SK-N-SH (cell line): ENCODE results near the gene CD101.

Experiments
- CHD2 ChIP-seq: fragments of 150-350 bp; IDR thresholded peaks from 2 replicates; pipeline ENCODE4 v1.6.1; 2018; ENCODE audit warnings: low read length; ENCODE audit not compliant: partially characterized antibody
- CTCF ChIP-seq: fragments of 200-600 bp; sonication (generic); IDR thresholded peaks from 2 replicates; pipeline ENCODE4 v1.6.1; 2017; ENCODE audit warnings: antibody characterized with exemption, mild to moderate bottlenecking, moderate library complexity
- ELF1 ChIP-seq: IDR thresholded peaks from 2 replicates; pipeline ENCODE4 v1.4.0; 2012
- EZH2phosphoT487 ChIP-seq: fragments of 200-600 bp; sonication (generic); IDR thresholded peaks from 2 replicates; pipeline ENCODE4 v1.6.1; 2017; ENCODE audit warnings: low read depth, mixed run types, mild to moderate bottlenecking, antibody characterized with exemption, moderate library complexity, borderline replicate concordance
- FOSL2 ChIP-seq: IDR thresholded peaks from 2 replicates; pipeline ENCODE4 v1.4.0; 2012; ENCODE audit warnings: low read depth, mild to moderate bottlenecking, moderate library complexity, borderline replicate concordance
- GABPA ChIP-seq: IDR thresholded peaks from 2 replicates; pipeline ENCODE4 v1.4.0; 2012; ENCODE audit warnings: low read depth, mild to moderate bottlenecking
- JUND ChIP-seq: IDR thresholded peaks from 2 replicates; pipeline ENCODE4 v1.4.0; 2012
- MAX ChIP-seq: IDR thresholded peaks from 2 replicates; pipeline ENCODE4 v1.4.0; 2012; ENCODE audit warnings: low read depth
- RAD21 ChIP-seq: IDR thresholded peaks from 2 replicates; pipeline ENCODE4 v1.6.1; 2012; ENCODE audit warnings: mild to moderate bottlenecking, low read length
- RCOR1 ChIP-seq: fragments of 150-350 bp; IDR thresholded peaks from 2 replicates; pipeline ENCODE4 v1.6.1; 2017; ENCODE audit warnings: antibody characterized with exemption, low read length
- TCF12 ChIP-seq: IDR thresholded peaks from 2 replicates; pipeline ENCODE4 v1.4.0; 2012
- USF2 ChIP-seq: fragments of 150-350 bp; IDR thresholded peaks from 2 replicates; pipeline ENCODE4 v1.6.1; 2017; ENCODE audit warnings: antibody characterized with exemption, low read length, low read depth, borderline replicate concordance
- TF ChIP-seq, protein P1 (sequence below): IDR thresholded peaks from 2 replicates; pipeline ENCODE4 v1.4.0; 2012; ENCODE audit warnings: low read depth, borderline replicate concordance

GRCh38 chr1:117054068-117054467, 52.5 kb downstream of the CD101 start:
- TF ChIP-seq ELF1: no peak
- no peak for TF ChIP-seq CTCF
- TF ChIP-seq, protein P1, sequence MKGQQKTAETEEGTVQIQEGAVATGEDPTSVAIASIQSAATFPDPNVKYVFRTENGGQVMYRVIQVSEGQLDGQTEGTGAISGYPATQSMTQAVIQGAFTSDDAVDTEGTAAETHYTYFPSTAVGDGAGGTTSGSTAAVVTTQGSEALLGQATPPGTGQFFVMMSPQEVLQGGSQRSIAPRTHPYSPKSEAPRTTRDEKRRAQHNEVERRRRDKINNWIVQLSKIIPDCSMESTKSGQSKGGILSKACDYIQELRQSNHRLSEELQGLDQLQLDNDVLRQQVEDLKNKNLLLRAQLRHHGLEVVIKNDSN: no peak
- no peak for TF ChIP-seq GABPA
- no peak for TF ChIP-seq CHD2
- TF ChIP-seq FOSL2: no peak
- no peak for TF ChIP-seq TCF12
- TF ChIP-seq MAX: no peak
- TF ChIP-seq RAD21: no peak
- TF ChIP-seq EZH2phosphoT487: no peak
- TF ChIP-seq RCOR1: no peak
- TF ChIP-seq JUND: no peak
- TF ChIP-seq USF2: no peak
